Prostate gland (tissue), 2 donors: ENCODE data around the gene ZNF488. TPM values are rescaled to one million over a fixed set of nuclear protein-coding genes. Genes with fewer than 3 reads are reported as not detected.

ENCODE experiments used
- DNase-seq: peaks from one replicate; pipeline ENCODE4 v3.0.0-alpha.2; 2019; ENCODE audit warnings: low spot score
- H3K27ac ChIP-seq, 2 donors: fragments of 200-600 bp; sonication (generic); 2 replicates each; pipeline ENCODE4 v1.5.1; 2017 to 2019
- H3K27me3 ChIP-seq: fragments of 200-600 bp; sonication (generic); replicated peaks from 2 replicates; pipeline ENCODE4 v1.5.1; 2019; ENCODE audit not compliant: insufficient read depth
- H3K36me3 ChIP-seq, 2 donors: fragments of 200-600 bp; sonication (generic); 1 replicate in 1 of 2; 2 replicates in 1 of 2; pipeline versions ENCODE4 v1.5.1 to v1.8.1; 2017 to 2019
- H3K4me1 ChIP-seq: fragments of 200-600 bp; sonication (generic); replicated peaks from 2 replicates; pipeline ENCODE4 v1.5.1; 2019
- H3K4me3 ChIP-seq, 2 donors: fragments of 200-600 bp; sonication (generic); 2 replicates each; pipeline ENCODE4 v1.5.1; 2017 to 2019
- H3K9me3 ChIP-seq: fragments of 200-600 bp; sonication (generic); 2 replicates; pipeline ENCODE4 v1.5.1; 2017
- CTCF ChIP-seq, 4 experiments: fragments of 200-600 bp in 2 of 4; fragments of 450-650 bp in 2 of 4; sonication (generic) in 2 of 4; IDR thresholded peaks; 1 replicate in 3 of 4; 2 replicates in 1 of 4; pipeline ENCODE4 v1.5.1; 2016 to 2019; ENCODE audit warnings: antibody characterized with exemption in 4 of 4, mild to moderate bottlenecking in 2 of 4, moderate library complexity in 2 of 4
- POLR2A ChIP-seq: fragments of 450-650 bp; IDR thresholded peaks from one replicate; pipeline ENCODE4 v1.6.1; 2016; ENCODE audit warnings: antibody characterized with exemption, mild to moderate bottlenecking
- POLR2AphosphoS5 ChIP-seq: sonication (generic); formaldehyde crosslinking; IDR thresholded peaks from one replicate; pipeline ENCODE4 v1.6.1; 2017; ENCODE audit warnings: antibody characterized with exemption
- WGBS: methylation state at CpG from one replicate; pipeline ENCODE4 v1.1.5; 2018; 5-methylcytosine and 5-hydroxymethylcytosine counted together
- intact Hi-C: fragments of 100-400 bp; cut with DNase I; formaldehyde crosslinking; loops from one replicate; pipeline ENCODE4 v1.14.2; 2022
- total RNA-seq, 2 donors: library from RNA; depleted of rRNA; stranded (reverse); fragments of >200 nt; gene quantifications; one replicate each; pipeline ENCODE4 v1.1.0, GENCODE V29; 2016

Gene ZNF488
- total RNA-seq, 2 donors from 2014 or later = 1.5 to 1.9 TPM

GRCh38 chr10:47369251-47369894, 14.7 kb downstream of the ZNF488 start:
- WGBS = 79% methylated on average over 9 of the region's 9 CpGs
- Histone ChIP-seq H3K27me3 (no peaks in the 10 kb centered on the region), H3K4me1 (no peaks in the 10 kb centered on the region), H3K36me3 (no peaks in the 10 kb centered on the region), H3K9me3 (no peaks in the 10 kb centered on the region), H3K4me3 (no peak overlapping the region), H3K27ac (no peak overlapping the region)
- intact Hi-C loops = no loop called here
- TF ChIP-seq CTCF (IDR thresholded peaks at IDR 0.05) (no peak), POLR2AphosphoS5 (no peak), POLR2A (no peak)
- no peak for DNase-seq

GRCh38 chr10:47368431-47369180, 15.5 kb downstream of the ZNF488 start:
- TF ChIP-seq CTCF (IDR thresholded peaks at IDR 0.05) (no peak), POLR2AphosphoS5 (no peak), POLR2A (no peak)
- H3K27me3 ChIP-seq = no peaks in the 10 kb centered on the region
- DNase-seq = no peak
- intact Hi-C loops = no loop called here
- no peaks in the 10 kb centered on the region for H3K4me1 ChIP-seq
- no peaks in the 10 kb centered on the region for H3K9me3 ChIP-seq
- WGBS = 89% methylated on average over 23 of the region's 24 CpGs
- no peak overlapping the region for H3K27ac ChIP-seq
- H3K4me3 ChIP-seq = no peak overlapping the region
- no peaks in the 10 kb centered on the region for H3K36me3 ChIP-seq

- intact Hi-C loops = no loop called here
- no peak for DNase-seq
- Histone ChIP-seq H3K4me1 (no peaks in the 10 kb centered on the region), H3K27me3 (no peaks in the 10 kb centered on the region), H3K4me3 (no peak overlapping the region), H3K36me3 (no peaks in the 10 kb centered on the region), H3K27ac (no peak overlapping the region), H3K9me3 (no peaks in the 10 kb centered on the region)
- 84% methylated on average over 11 of the region's 11 CpGs for WGBS
- TF ChIP-seq POLR2A (no peak), POLR2AphosphoS5 (no peak), CTCF (IDR thresholded peaks at IDR 0.05) (no peak)
Observed at GRCh38 chr10:47367646-47368045, 16.4 kb downstream of the ZNF488 start.

- no peaks in the 10 kb centered on the region for H3K9me3 ChIP-seq
- H3K36me3 ChIP-seq = no peaks in the 10 kb centered on the region
- no peak overlapping the region for H3K4me3 ChIP-seq
- H3K4me1 ChIP-seq = no peaks in the 10 kb centered on the region
- intact Hi-C loops = no loop called here
- DNase-seq = no peak
- TF ChIP-seq POLR2A (no peak), CTCF (IDR thresholded peaks at IDR 0.05) (no peak), POLR2AphosphoS5 (no peak)
- no peak overlapping the region for H3K27ac ChIP-seq
- 85% methylated on average over 8 of the region's 8 CpGs for WGBS
- H3K27me3 ChIP-seq = no peaks in the 10 kb centered on the region
Observed at GRCh38 chr10:47366731-47367460, 17.2 kb downstream of the ZNF488 start.
